ENCODE measurements around the gene USP54. TPM values are rescaled to one million over a fixed set of nuclear protein-coding genes. Genes with fewer than 3 reads are reported as not detected.
A peak's percentile ranks its signal among the peaks of the same experiment; 100 is the strongest.

The USP54 gene
- total and polyA plus RNA-seq, 9 of the 15 experiments (the other 6 are each of a cell fraction or from before 2014, with no cell fraction given): 3.8 to 40.1 (median 16.9) TPM

DNA sequence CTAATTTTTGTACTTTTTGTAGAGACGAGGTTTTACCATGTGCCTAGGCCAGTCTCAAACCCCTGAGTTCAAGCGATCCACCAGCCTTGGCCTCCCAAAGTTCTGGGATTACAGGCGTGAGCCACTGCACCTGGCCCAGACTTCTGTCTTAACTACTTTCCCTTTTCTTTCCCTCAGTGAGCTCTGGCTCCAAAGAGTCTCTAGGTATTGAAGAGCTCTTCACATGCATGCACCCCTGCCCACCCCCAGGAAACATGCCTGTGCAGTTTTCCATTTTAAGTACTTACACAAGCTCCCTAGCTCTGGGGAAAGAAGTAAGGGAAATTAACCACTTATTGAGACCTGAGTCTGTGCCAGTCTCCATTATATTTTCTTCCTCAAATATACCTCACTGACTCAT is 48.1 kb upstream of the USP54 start:
- Histone ChIP-seq H3K9me3 (replicated peaks; ENCODE audit: control insufficient read depth, insufficient read depth, low read depth, low read length) (no peaks in the 10 kb centered on the region), H3K4me3 (no peak overlapping the region)
- intact Hi-C loops (cut with micrococcal nuclease): no loop called here

More for the DNA sequence above, 48.1 kb upstream of the USP54 start:
- TF ChIP-seq KLF16 (IDR thresholded peaks at IDR 0.05): no peak
- no peak for TF ChIP-seq JUN (IDR thresholded peaks at IDR 0.05; ENCODE audit: borderline replicate concordance, low read depth, low read length)
- TF ChIP-seq JUN (CRISPR knock-in tag; IDR thresholded peaks at IDR 0.05; ENCODE audit: borderline replicate concordance): no peak
- TF ChIP-seq ZSCAN32 (CRISPR knock-in tag; IDR thresholded peaks at IDR 0.05): no peak
- TF ChIP-seq STAT6 (CRISPR knock-in tag; IDR thresholded peaks at IDR 0.05): no peak
- no peak for TF ChIP-seq ZFPM2 (CRISPR knock-in tag; IDR thresholded peaks at IDR 0.05)
- no peak for TF ChIP-seq MEF2A (IDR thresholded peaks at IDR 0.05; ENCODE audit: control insufficient read depth, low read depth, low read length)
- no peak for TF ChIP-seq JUND (IDR thresholded peaks at IDR 0.05; ENCODE audit: borderline replicate concordance, low read depth, low read length)
- no peak for TF ChIP-seq JUND (tag; IDR thresholded peaks at IDR 0.05; ENCODE audit: borderline replicate concordance, low read depth, low read length)
- TF ChIP-seq SRSF1 (IDR thresholded peaks at IDR 0.05; ENCODE audit: low read depth, low read length): no peak
- no peak for TF ChIP-seq ZNF584 (CRISPR knock-in tag; IDR thresholded peaks at IDR 0.05; ENCODE audit: low read depth)
- Histone ChIP-seq H3K27me3 (ENCODE audit: control insufficient read depth in 2 of 2, insufficient read depth in 2 of 2, low read length in 2 of 2) (peaks cover 17 to 22% of the 10 kb centered on the region in 2 experiments; a peak in 4 of 5 replicates), H2AFZ (ENCODE audit: low read depth, low read length) (no peak overlapping the region), H3K9ac (ENCODE audit: insufficient read depth in 1 of 2, low read depth in 2 of 2, low read length in 2 of 2) (no peak overlapping the region), H3K27ac (ENCODE audit: extremely low read depth, low read depth, low read length) (no peak overlapping the region), H4K20me1 (replicated peaks; ENCODE audit: control insufficient read depth, insufficient read depth, low read length) (no peaks in the 10 kb centered on the region; the same call in 1 of the 2 replicates), H3K4me2 (ENCODE audit: insufficient read depth, low read length) (no peak overlapping the region), H3K79me2 (ENCODE audit: control insufficient read depth, insufficient read depth, low read length) (no peaks in the 10 kb centered on the region), H3K4me1 (replicated peaks in 1 of 2; ENCODE audit: control insufficient read depth in 2 of 2, insufficient read depth in 2 of 2, low read length in 2 of 2) (peaks cover 5 to 6% of the 10 kb centered on the region in 2 experiments; a peak in 4 of 5 replicates), H3K36me3 (ENCODE audit: control insufficient read depth, insufficient read depth, low read length) (no peaks in the 10 kb centered on the region), H3K9me1 (ENCODE audit: control insufficient read depth, insufficient read depth, low read length) (no peaks in the 10 kb centered on the region)
- ChIA-PET POLR2A (interaction anchor here (2.6 kb wide), 1 partner anchor 9 kb away, joined by 12 read pairs; no protein-coding TSS in a partner anchor), CTCF (ENCODE audit: low intra/inter-chr PET ratio) (no interaction called here)
- 25% methylated on average over 3 of the region's 3 CpGs for WGBS (ENCODE audit: insufficient coverage, low coverage, missing lambda C conversion rate)
- FAIRE-seq: no peak
- BruUV-seq (replicated peaks): no TSS peak
- in situ Hi-C loops (cut with MboI): no loop called here
- ATAC-seq: no peak
- peak in 1 of 4 experiments; percentile 5 for DNase-seq (ENCODE audit: extremely low read depth in 1 of 4, low spot score in 3 of 4)

Measured in K562 (cell line).